Activated B cell treated with CpG ODN at 0.5 μM for 24 hours (primary cell): ENCODE results near the gene STKLD1. TPM values are rescaled to one million over a fixed set of nuclear protein-coding genes. Genes with fewer than 3 reads are reported as not detected.

Experiments used
- ATAC-seq: fragments of 200-7000 bp; cut with Tn5 transposase; one replicate; pipeline ENCODE4 v1.10.0; 2021; ENCODE audit warnings: low read depth, mild to moderate bottlenecking, moderate library complexity
- CTCF ChIA-PET: fragments of 350-600 bp; sonication (Branson Sonifier 250); formaldehyde crosslinking; loops from one replicate; lab custom pipeline; 2021; ENCODE audit warnings: antibody characterized with exemption; lab: Charles Lee
- POLR2A ChIA-PET: fragments of 350-600 bp; sonication (Branson Sonifier 250); formaldehyde crosslinking; loops from one replicate; lab custom pipeline; 2021; ENCODE audit warnings: antibody characterized with exemption; lab: Charles Lee
- DNase-seq: peaks from one replicate; pipeline ENCODE4 v3.0.0; 2022
- H3K27ac Mint-ChIP-seq: one replicate; pipeline ENCODE4 v1.8.0; 2020; ENCODE audit warnings: mixed read lengths
- H3K27me3 Mint-ChIP-seq: one replicate; pipeline ENCODE4 v1.8.0; 2021; ENCODE audit warnings: mixed read lengths
- H3K36me3 Mint-ChIP-seq: one replicate; pipeline ENCODE4 v1.8.0; 2021; ENCODE audit warnings: low read depth, mixed read lengths
- H3K4me1 Mint-ChIP-seq: one replicate; pipeline ENCODE4 v1.8.0; 2021; ENCODE audit warnings: mixed read lengths
- H3K4me3 Mint-ChIP-seq: one replicate; pipeline ENCODE4 v1.8.0; 2020; ENCODE audit warnings: mild to moderate bottlenecking, mixed read lengths
- H3K9me3 Mint-ChIP-seq: one replicate; pipeline ENCODE4 v1.8.0; 2020; ENCODE audit warnings: mixed read lengths
- CTCF ChIP-seq: fragments of 200-600 bp; IDR thresholded peaks from one replicate; pipeline ENCODE4 v1.8.0; 2022; ENCODE audit warnings: antibody characterized with exemption, mild to moderate bottlenecking
- intact Hi-C: fragments of 100-400 bp; cut with micrococcal nuclease; formaldehyde crosslinking; loops from one replicate; pipeline ENCODE4 v1.15.1; 2024
- total RNA-seq: library from RNA; stranded (reverse); gene quantifications from 2 replicates; pipeline ENCODE4 v1.2.3, GENCODE V29; 2022

STKLD1 gene
- total RNA-seq, 1 donor from 2014 or later: 0.44 TPM

DNA sequence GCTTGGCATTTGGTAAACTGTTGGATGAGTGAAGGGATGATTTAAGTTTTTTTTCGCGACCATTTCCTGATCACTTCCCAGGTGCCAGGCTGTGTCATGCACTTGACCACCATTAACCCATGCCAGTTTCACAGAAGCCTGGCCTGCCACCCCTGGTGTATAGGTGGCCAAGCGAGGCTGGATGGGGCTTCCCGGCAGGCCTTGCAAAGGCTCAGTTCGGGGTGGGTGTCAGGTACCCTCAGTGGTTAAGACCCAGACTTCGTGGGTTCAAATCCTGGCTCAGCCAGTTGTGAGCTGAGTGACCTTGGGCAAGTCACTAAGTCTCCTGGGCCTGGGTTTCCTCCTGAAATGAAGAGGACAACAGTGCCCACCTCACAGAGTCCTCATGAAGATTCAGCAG, 30.6 kb upstream of the STKLD1 start:
- intact Hi-C loops: no loop called here
- DNase-seq (no peak), ATAC-seq (no peak)
- peaks cover 58% of the 10 kb centered on the region for H3K4me1 Mint-ChIP-seq
- peak overlapping the region; percentile 24 for H3K27ac Mint-ChIP-seq
- ChIA-PET CTCF (no interaction called here), POLR2A (interaction anchor here (0.6 to 3.9 kb wide), 2 partner anchors 11 to 403 kb away, joined by 3 to 52 read pairs; partner anchors contain the start of genes SURF1 and SURF2)
- no peaks in the 10 kb centered on the region for H3K27me3 Mint-ChIP-seq
- no peak for TF ChIP-seq CTCF
- peaks cover 77% of the 10 kb centered on the region for H3K36me3 Mint-ChIP-seq
- no peaks in the 10 kb centered on the region for H3K9me3 Mint-ChIP-seq
- H3K4me3 Mint-ChIP-seq: no peak overlapping the region

GRCh38 chr9:133346021-133346785, 30.0 kb upstream of the STKLD1 start:
- no peaks in the 10 kb centered on the region for H3K9me3 Mint-ChIP-seq
- ATAC-seq: no peak
- peak overlapping the region; percentile 81 for H3K27ac Mint-ChIP-seq
- TF ChIP-seq CTCF: no peak
- H3K36me3 Mint-ChIP-seq: peaks cover 78% of the 10 kb centered on the region
- H3K27me3 Mint-ChIP-seq: no peaks in the 10 kb centered on the region
- intact Hi-C loops: no loop called here
- DNase-seq: no peak
- POLR2A ChIA-PET: interaction anchor here (0.6 to 3.9 kb wide), 6 partner anchors 10 to 495 kb away, joined by 4 to 52 read pairs (median 12); partner anchors contain the start of genes CACFD1, STKLD1, SURF1 and SURF2
- CTCF ChIA-PET: no interaction called here
- peaks cover 52% of the 10 kb centered on the region for H3K4me1 Mint-ChIP-seq
- H3K4me3 Mint-ChIP-seq: peak overlapping the region; percentile 99

DNA sequence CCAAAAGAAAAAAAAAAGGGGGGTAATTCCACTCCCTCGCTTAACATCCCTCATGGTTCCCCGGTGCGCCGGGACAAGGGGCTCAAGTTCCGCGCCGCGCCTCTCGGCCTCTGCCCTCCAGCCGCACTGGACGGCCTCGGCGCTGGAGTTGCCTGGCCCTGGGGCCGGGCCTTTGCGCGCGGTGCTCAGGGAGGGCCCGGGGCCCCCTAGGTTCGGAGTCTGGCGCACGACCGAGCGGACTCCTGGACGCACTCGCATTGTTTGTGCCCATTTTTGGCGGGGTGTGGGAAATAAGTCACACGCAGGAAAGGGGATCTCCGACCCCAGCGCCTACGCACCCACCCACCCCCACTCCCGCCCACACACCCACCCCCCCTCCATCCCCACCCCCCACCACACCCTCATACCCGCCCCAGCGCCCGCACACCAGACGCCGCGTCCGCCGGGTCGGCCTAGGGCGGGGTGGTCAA, 28.6 kb upstream of the STKLD1 start:
- H3K27ac Mint-ChIP-seq: peak overlapping the region; percentile 96
- POLR2A ChIA-PET: interaction anchor here (0.6 to 3.9 kb wide), 33 partner anchors 8 to 678 kb away, joined by 3 to 52 read pairs (median 4); partner anchors contain the start of genes BRD3OS, CACFD1, GTF3C5 and SLC2A6
- ATAC-seq (peak; percentile 49), DNase-seq (no peak)
- H3K4me1 Mint-ChIP-seq: peaks cover 45% of the 10 kb centered on the region
- intact Hi-C loops: no loop called here
- H3K27me3 Mint-ChIP-seq: no peaks in the 10 kb centered on the region
- CTCF ChIA-PET: interaction anchor here (1.0 kb wide), 1 partner anchor 31 kb away, joined by 3 read pairs; no protein-coding TSS in a partner anchor
- peaks cover 84% of the 10 kb centered on the region for H3K36me3 Mint-ChIP-seq
- no peaks in the 10 kb centered on the region for H3K9me3 Mint-ChIP-seq
- TF ChIP-seq CTCF: no peak
- peak overlapping the region; percentile 99 for H3K4me3 Mint-ChIP-seq

DNA sequence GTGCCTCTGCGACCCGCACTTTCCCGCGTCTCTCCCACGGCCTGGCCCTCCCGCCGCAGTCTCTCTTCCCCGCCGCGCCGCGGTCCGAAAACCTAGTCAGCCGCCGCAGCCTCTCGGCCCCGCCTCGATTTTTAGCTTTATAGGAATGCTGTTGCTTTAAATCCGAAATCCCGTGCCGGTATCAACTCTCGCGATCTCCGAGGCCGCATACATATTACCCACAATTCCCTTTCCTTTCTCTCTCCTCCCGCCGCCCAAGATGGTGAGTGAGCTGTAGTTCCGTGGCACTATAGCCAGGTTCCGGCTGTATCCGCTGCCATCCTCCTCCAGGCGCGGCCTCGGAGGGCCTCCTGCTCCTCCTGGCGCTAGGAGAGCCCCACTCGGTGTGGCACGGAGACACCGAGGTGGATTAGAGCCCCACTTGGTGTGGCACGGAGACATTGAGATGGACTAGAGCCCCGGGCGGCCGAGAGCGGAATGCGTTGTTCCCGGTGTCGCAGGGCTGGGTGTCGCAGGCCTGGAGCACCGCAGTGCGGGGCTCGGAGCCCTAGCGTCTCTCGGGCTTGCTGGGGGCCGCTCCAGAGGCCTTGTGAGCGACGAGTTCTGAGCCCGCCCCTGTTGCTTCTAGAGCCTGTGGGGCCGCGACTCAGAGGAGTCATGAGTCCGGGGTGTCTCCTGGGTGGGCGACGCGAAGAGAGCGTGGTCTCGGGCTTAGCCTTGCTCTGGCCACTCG, 28.0 kb upstream of the STKLD1 start, which contains the start of the genes MED22 and RPL7A:
Gene MED22, minus strand, starts transcription at position 147 of the 733 bp plus-strand sequence. CDS start 1,469 bp downstream, outside the sequence.
Gene RPL7A, plus strand, starts transcription at position 234 of the 733 bp plus-strand sequence. Its CDS starts 26 bp downstream, at position 260.
- DNase-seq: peak; percentile 82
- intact Hi-C loops: loop anchor here (1.0 to 2.0 kb wide), 5 partner anchors 8 to 138 kb away; partner anchors contain the start of genes SLC2A6, STKLD1, SURF1 and SURF2
- ChIA-PET POLR2A (interaction anchor here (0.6 to 3.9 kb wide), 31 partner anchors 8 to 678 kb away, joined by 3 to 52 read pairs (median 4); partner anchors contain the start of genes BRD3OS, CACFD1, GTF3C5 and SLC2A6), CTCF (interaction anchor here (1.0 kb wide), 1 partner anchor 31 kb away, joined by 3 read pairs; no protein-coding TSS in a partner anchor)
- H3K4me1 Mint-ChIP-seq: peaks cover 45% of the 10 kb centered on the region
- peak within 1 kb of the TSS; percentile 96 for H3K27ac Mint-ChIP-seq
- TF ChIP-seq CTCF: no peak
- H3K36me3 Mint-ChIP-seq: peaks cover 88% of the 10 kb centered on the region
- H3K4me3 Mint-ChIP-seq: peak within 1 kb of the TSS; percentile 99
- H3K27me3 Mint-ChIP-seq: no peaks in the 10 kb centered on the region
- H3K9me3 Mint-ChIP-seq: no peaks in the 10 kb centered on the region
- ATAC-seq: peak; percentile 83
